Tibial nerve (tissue), 4 donors: ENCODE data around the gene PLA2G3. TPM values are rescaled to one million over a fixed set of nuclear protein-coding genes. Genes with fewer than 3 reads are reported as not detected.

Experiments
- DNase-seq, 2 donors: peaks; one replicate each; pipeline ENCODE4 v3.0.0-alpha.2; 2019; ENCODE audit warnings: low spot score in 2 of 2
- H3K27ac ChIP-seq, 4 donors: fragments of 200-600 bp; sonication (generic) in 3 of 4; one replicate each; pipeline ENCODE4 v1.5.1; 2017 to 2019; ENCODE audit warnings: mild to moderate bottlenecking in 1 of 4
- H3K27me3 ChIP-seq, 2 donors: fragments of 200-600 bp; sonication (generic) in 1 of 2; one replicate each; pipeline versions ENCODE4 v1.5.1 to v1.6.0; 2017 to 2019
- H3K36me3 ChIP-seq, 3 donors: fragments of 200-600 bp; sonication (generic); one replicate each; pipeline ENCODE4 v1.5.1; 2018 to 2019
- H3K4me1 ChIP-seq, 4 donors: fragments of 200-600 bp; sonication (generic) in 3 of 4; one replicate each; pipeline ENCODE4 v1.5.1; 2017 to 2019
- H3K4me3 ChIP-seq, 4 donors: fragments of 200-600 bp; sonication (generic) in 3 of 4; one replicate each; pipeline ENCODE4 v1.5.1; 2017 to 2019; ENCODE audit warnings: mild to moderate bottlenecking in 1 of 4, moderate library complexity in 1 of 4
- H3K9me3 ChIP-seq, 4 donors: fragments of 200-600 bp; sonication (generic) in 3 of 4; one replicate each; pipeline ENCODE4 v1.5.1; 2017 to 2019
- EP300 ChIP-seq, 2 donors: sonication (generic); formaldehyde crosslinking; IDR thresholded peaks; one replicate each; pipeline ENCODE4 v1.6.1; 2017; ENCODE audit warnings: antibody characterized with exemption in 2 of 2, mild to moderate bottlenecking in 1 of 2
- POLR2A ChIP-seq, 2 donors: fragments of 450-650 bp; IDR thresholded peaks; one replicate each; pipeline ENCODE4 v1.6.1; 2017; ENCODE audit warnings: antibody characterized with exemption in 2 of 2, mild to moderate bottlenecking in 2 of 2, moderate library complexity in 2 of 2
- WGBS, 2 donors: methylation state at CpG; one replicate each; pipeline ENCODE4 v1.1.5; 2018; 5-methylcytosine and 5-hydroxymethylcytosine counted together
- total RNA-seq, 4 donors: library from RNA; depleted of rRNA; stranded (reverse); fragments of >200 nt; gene quantifications; one replicate each; pipeline ENCODE4 v1.1.0, GENCODE V29; 2016
- TF ChIP-seq, protein P1 (sequence below), 5 experiments: fragments of 200-600 bp in 3 of 5; fragments of 450-650 bp in 2 of 5; sonication (generic) in 3 of 5; IDR thresholded peaks; one replicate each; pipeline ENCODE4 v1.5.1; 2016 to 2019; ENCODE audit warnings: antibody characterized with exemption in 5 of 5, mild to moderate bottlenecking in 3 of 5, moderate library complexity in 2 of 5

The PLA2G3 gene
- total RNA-seq, 4 donors from 2014 or later, result not detected

DNA sequence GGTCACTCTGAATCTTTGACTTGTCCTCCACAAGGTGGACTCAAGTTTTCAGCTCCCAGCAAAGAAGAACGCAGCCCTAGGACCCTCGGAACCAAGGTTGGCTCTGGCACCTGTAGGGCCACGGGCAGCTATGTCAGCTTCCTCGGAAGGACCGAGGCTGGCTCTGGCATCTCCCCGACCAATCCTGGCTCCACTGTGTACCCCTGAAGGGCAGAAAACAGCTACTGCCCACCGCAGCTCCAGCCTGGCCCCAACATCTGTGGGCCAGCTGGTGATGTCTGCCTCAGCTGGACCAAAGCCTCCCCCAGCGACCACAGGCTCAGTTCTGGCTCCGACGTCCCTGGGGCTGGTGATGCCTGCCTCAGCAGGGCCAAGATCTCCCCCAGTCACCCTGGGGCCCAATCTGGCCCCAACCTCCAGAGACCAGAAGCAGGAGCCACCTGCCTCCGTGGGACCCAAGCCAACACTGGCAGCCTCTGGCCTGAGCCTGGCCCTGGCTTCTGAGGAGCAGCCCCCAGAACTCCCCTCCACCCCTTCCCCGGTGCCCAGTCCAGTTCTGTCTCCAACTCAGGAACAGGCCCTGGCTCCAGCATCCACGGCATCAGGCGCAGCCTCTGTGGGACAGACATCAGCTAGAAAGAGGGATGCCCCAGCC lies 15.4 kb downstream of the PLA2G3 start:
- 75 to 84% methylated on average over 3 to 14 of the region's 14 CpGs for WGBS, 2 donors
- no peak for DNase-seq
- no peak overlapping the region for H3K27ac ChIP-seq
- TF ChIP-seq, protein P1, sequence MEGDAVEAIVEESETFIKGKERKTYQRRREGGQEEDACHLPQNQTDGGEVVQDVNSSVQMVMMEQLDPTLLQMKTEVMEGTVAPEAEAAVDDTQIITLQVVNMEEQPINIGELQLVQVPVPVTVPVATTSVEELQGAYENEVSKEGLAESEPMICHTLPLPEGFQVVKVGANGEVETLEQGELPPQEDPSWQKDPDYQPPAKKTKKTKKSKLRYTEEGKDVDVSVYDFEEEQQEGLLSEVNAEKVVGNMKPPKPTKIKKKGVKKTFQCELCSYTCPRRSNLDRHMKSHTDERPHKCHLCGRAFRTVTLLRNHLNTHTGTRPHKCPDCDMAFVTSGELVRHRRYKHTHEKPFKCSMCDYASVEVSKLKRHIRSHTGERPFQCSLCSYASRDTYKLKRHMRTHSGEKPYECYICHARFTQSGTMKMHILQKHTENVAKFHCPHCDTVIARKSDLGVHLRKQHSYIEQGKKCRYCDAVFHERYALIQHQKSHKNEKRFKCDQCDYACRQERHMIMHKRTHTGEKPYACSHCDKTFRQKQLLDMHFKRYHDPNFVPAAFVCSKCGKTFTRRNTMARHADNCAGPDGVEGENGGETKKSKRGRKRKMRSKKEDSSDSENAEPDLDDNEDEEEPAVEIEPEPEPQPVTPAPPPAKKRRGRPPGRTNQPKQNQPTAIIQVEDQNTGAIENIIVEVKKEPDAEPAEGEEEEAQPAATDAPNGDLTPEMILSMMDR (IDR thresholded peaks at IDR 0.05), result no peak
- no peak for TF ChIP-seq EP300 (IDR thresholded peaks at IDR 0.05)
- TF ChIP-seq POLR2A (IDR thresholded peaks at IDR 0.05), result no peak
- H3K27me3 ChIP-seq, result no peaks in the 10 kb centered on the region
- no peak overlapping the region for H3K4me3 ChIP-seq
- H3K4me1 ChIP-seq, result peaks cover 0 to 14% (median 3%) of the 10 kb centered on the region in 4 donors
- no peaks in the 10 kb centered on the region for H3K9me3 ChIP-seq
- peaks cover 0 to under 1% (median 0%) of the 10 kb centered on the region in 3 donors for H3K36me3 ChIP-seq

DNA sequence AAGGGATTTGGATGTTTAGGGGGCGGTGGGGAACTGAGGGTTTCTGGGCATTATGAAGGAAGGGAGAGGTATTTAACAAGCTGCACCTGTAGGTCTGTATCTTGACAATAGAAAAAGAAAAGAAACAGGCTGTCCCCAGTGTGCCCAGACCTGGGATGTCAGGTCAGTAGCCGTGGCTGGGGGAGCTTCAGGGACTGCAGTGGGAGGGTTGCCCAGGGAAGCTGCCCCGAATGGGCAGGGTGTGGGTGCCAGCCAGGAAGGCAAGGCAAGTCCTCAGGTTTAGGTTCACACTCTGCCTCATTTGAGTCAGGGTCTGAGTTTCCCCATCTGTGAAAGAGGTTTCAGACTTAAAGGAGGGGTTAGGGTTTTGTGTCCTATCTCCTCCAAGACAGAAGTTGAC lies 16.0 kb downstream of the PLA2G3 start:
- 73 to 77% methylated on average over 3 of the region's 3 CpGs for WGBS, 2 donors
- TF ChIP-seq, protein P1 (IDR thresholded peaks at IDR 0.05), result no peak
- TF ChIP-seq EP300 (IDR thresholded peaks at IDR 0.05), result no peak
- Histone ChIP-seq H3K9me3 (no peaks in the 10 kb centered on the region), H3K4me1 (peaks cover 0 to 14% (median 3%) of the 10 kb centered on the region in 4 donors), H3K36me3 (no peaks in the 10 kb centered on the region), H3K27ac (no peak overlapping the region), H3K4me3 (no peak overlapping the region), H3K27me3 (no peaks in the 10 kb centered on the region)
- DNase-seq, result no peak

DNA sequence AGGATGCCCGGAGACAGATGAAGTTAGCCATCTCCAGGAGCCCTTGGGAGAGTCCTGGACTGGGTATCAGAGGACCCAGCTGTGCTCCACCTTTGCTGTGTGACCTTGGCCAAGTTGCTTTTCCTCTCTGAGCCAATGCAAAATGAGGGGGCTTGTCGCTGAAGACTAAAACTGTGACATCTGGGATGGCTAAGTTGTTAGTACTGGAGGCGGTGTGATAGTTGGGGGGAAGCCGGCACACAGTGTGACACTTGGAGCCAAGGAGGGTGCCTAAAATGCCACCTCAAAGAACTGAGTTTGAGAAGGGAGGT lies 17.1 kb downstream of the PLA2G3 start:
- Histone ChIP-seq H3K4me1 (peaks cover 0 to 14% (median 3%) of the 10 kb centered on the region in 4 donors), H3K27me3 (no peaks in the 10 kb centered on the region), H3K4me3 (peak overlapping the region in 2 of 4 donors; percentile 35 to 36), H3K27ac (peak overlapping the region in 1 of 4 donors; percentile 74), H3K36me3 (no peaks in the 10 kb centered on the region), H3K9me3 (no peaks in the 10 kb centered on the region)
- TF ChIP-seq POLR2A (IDR thresholded peaks at IDR 0.05) (no peak), EP300 (IDR thresholded peaks at IDR 0.05) (no peak)
- TF ChIP-seq, protein P1 (IDR thresholded peaks at IDR 0.05), result no peak
- DNase-seq, result no peak
- 62 to 80% methylated on average over 4 of the region's 4 CpGs for WGBS, 2 donors

DNA sequence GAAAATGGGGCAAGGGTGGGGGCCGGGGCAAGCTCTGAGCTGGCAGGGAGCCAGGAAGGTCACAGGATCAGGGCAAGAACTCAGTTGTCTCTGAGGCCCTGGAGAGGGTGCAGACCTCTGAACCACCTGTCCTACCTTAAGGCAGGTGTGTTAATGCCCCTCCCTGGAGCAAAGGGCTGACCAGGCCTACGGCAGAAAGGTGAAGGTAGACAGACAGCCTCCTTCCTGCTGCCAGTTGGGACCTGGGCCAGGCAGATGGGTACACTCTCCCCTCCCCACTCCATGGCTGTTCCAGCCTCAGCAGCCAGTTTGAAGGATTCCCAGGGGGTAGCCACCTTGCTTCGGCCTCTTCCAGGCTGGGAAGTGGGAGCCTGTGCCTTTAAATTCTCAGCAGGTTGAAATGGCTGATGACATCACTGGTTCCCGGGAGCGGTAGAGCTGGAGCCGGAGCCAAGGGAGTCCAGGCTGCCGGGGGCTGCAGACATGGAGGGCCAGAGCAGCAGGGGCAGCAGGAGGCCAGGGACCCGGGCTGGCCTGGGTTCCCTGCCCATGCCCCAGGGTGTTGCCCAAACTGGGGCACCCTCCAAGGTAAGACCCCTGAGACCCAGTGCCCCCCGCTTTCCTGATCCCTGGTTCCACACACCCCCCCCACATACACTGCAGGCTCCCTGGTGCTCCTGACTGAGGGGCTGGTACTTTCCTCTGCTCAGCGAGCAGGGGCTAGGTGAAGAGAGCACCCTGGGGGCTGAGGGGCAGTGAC lies 17.6 kb downstream of the PLA2G3 start, which contains the start of gene INPP5J:
Gene INPP5J, plus strand, starts transcription at position 435 of the 760 bp plus-strand sequence. Its CDS starts 49 bp downstream, at position 484.
- Histone ChIP-seq H3K4me1 (peaks cover 0 to 14% (median 3%) of the 10 kb centered on the region in 4 donors), H3K27ac (peak within 1 kb of the TSS in 1 of 4 donors; percentile 74), H3K9me3 (no peaks in the 10 kb centered on the region), H3K4me3 (peak within 1 kb of the TSS in 2 of 4 donors; percentile 35 to 36), H3K36me3 (no peaks in the 10 kb centered on the region), H3K27me3 (no peaks in the 10 kb centered on the region)
- 9 to 21% methylated on average over 4 to 5 of the region's 10 CpGs for WGBS, 2 donors
- no peak for DNase-seq
- TF ChIP-seq, protein P1 (IDR thresholded peaks at IDR 0.05), result no peak
- TF ChIP-seq POLR2A (IDR thresholded peaks at IDR 0.05) (no peak), EP300 (IDR thresholded peaks at IDR 0.05) (no peak)

- 67 to 70% methylated on average over 2 of the region's 2 CpGs for WGBS, 2 donors
- no peaks in the 10 kb centered on the region for H3K27me3 ChIP-seq
- peaks cover 0 to 14% (median 3%) of the 10 kb centered on the region in 4 donors for H3K4me1 ChIP-seq
- H3K4me3 ChIP-seq, result no peak overlapping the region
- DNase-seq, result no peak
- H3K9me3 ChIP-seq, result no peaks in the 10 kb centered on the region
- TF ChIP-seq, protein P1 (IDR thresholded peaks at IDR 0.05), result no peak
- TF ChIP-seq POLR2A (IDR thresholded peaks at IDR 0.05), result no peak
- TF ChIP-seq EP300 (IDR thresholded peaks at IDR 0.05), result no peak
- H3K27ac ChIP-seq, result peak overlapping the region in 1 of 4 donors; percentile 74
- no peaks in the 10 kb centered on the region for H3K36me3 ChIP-seq
These were observed 18.1 kb downstream of the PLA2G3 start for GRCh38 chr22:31122196-31122531.
